Activated gamma-delta T cell treated with Interleukin-2 at 50 U/mL for 16 hours (primary cell): ENCODE results near the gene NPL.

Source experiments
- DNase-seq: peaks from one replicate; pipeline ENCODE4 v3.0.0-alpha.2; 2020

NPL gene

DNA sequence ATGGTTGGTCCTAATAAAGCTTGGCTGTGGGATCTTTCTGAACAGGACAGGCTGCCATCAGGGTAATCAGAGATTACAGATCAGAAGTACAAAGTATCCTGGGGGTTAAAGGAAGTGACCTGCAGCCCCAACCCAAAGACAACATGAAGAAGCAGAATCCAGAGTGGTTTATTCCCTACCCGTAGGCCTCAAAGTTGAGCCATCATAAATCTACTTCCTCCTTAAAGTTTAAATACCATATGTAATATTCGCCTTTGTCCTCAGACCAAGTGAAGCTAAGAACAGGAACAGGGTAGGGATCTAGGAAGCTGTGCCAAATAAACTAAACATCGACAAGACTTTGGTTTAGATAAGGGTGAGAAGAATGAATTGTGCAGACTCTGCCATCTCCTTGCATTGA, 33.6 kb downstream of the NPL start:
- DNase-seq, result no peak

DNA sequence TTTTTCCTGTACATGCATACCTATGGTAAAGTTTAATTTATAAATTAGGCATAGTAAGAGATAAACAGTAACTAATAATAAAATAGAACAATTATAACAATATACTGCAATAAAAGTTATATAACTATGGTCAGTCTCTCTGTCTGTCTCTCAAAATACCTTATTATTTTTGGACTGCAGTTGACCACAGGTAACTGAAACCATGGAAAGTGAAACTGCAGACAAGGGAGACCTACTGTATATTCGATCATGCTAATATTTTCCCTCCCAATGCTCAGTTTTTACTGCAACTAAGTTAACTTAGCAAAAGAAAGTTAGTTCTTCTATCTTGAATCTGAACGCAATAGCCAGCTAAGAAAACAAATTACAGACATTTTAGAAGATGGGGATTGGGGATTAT, 37.3 kb downstream of the NPL start:
- no peak for DNase-seq

- DNase-seq, result no peak
Measured at GRCh38 chr1:182829285-182829932, 39.8 kb downstream of the NPL start.

GRCh38 chr1:182833271-182833670, 43.7 kb downstream of the NPL start:
- no peak for DNase-seq

DNA sequence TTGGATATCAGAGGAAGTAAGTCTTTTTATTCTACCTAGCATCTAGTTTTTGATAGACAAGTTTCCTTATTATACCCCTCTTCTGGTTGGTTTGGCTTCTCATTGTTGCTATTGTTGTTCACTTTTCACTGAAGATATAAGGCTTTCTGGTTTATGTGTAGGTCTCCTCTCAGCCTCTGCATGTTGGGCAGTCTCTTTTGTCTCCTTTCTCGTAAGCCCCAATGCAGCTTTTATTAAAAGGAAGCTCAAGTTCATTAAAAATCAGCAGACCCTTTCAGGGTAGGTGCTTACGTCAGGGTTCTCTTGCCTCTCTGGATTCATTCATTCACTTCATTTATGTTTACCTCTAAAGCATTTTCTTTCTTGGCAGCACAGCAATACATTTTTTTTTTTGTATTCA, 44.8 kb downstream of the NPL start:
- DNase-seq, result no peak

DNA sequence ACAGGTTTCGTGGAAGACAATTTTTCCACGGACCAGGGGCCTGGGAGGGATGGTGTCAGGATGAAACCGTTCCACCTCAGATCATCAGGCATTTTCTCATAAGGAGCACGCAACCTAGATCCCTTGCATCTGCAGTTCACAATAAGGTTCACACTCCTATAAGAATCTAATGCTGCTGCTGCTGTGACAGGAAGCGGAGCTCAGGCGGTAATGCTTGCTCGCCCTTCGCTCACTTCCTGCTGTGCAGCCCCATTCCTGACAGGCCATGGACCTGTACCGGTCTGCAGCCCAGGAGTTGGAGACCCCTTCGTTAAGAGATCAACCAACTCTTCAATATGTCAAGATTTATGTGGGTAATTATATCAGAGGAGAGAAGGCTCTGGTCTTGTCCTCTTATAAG, 46.2 kb downstream of the NPL start:
- no peak for DNase-seq

- peak; percentile 96 for DNase-seq
Measured at GRCh38 chr1:182839209-182840066, 49.9 kb downstream of the NPL start, which contains the start of gene DHX9. Gene DHX9 (plus strand): TSS chr1:182839347. CDS start chr1:182842567, 3,220 bp downstream.

GRCh38 chr1:182841368-182841988, 51.9 kb downstream of the NPL start:
- DNase-seq, result no peak

DNA sequence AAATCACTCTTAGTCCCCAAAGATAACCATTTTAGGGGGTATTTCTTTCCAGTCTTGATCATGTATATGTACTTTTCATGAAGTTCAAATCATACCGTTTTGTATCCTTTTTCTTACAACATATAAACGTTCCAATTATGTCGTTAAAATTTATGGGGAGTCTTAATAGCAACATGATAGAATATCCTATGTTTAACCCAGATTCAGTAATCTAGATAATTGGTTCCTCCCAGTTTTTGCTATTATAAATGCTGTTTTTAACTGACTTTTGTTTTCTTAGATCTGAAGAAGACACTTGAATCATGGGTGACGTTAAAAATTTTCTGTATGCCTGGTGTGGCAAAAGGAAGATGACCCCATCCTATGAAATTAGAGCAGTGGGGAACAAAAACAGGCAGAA, 52.7 kb downstream of the NPL start:
- DNase-seq, result no peak

- no peak for DNase-seq
Measured at GRCh38 chr1:182845379-182845778, 55.8 kb downstream of the NPL start.

GRCh38 chr1:182845894-182846293, 56.3 kb downstream of the NPL start:
- no peak for DNase-seq

GRCh38 chr1:182847105-182847504, 57.5 kb downstream of the NPL start:
- DNase-seq, result no peak

GRCh38 chr1:182848736-182849135, 59.2 kb downstream of the NPL start:
- no peak for DNase-seq

DNA sequence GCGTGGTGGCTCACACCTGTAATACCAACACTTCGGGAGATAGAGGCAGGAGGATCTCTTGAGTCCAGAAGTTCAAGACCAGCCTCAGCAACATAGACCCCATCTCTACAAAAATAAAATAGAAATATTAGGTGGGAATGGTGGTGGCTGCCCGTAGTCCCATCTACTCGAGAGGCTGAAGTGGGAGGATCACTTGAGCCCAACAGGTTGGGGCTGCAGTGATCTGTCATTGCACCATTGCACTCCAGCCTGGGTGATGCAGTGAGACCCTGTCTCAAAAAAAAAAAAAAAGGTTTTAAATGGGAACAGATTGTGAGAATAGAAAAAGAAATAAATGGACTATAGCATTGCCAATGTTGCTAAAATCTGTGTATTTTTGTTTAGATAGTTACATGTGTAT, 60.7 kb downstream of the NPL start:
- no peak for DNase-seq

GRCh38 chr1:182851825-182852224, 62.3 kb downstream of the NPL start:
- DNase-seq, result no peak

DNA sequence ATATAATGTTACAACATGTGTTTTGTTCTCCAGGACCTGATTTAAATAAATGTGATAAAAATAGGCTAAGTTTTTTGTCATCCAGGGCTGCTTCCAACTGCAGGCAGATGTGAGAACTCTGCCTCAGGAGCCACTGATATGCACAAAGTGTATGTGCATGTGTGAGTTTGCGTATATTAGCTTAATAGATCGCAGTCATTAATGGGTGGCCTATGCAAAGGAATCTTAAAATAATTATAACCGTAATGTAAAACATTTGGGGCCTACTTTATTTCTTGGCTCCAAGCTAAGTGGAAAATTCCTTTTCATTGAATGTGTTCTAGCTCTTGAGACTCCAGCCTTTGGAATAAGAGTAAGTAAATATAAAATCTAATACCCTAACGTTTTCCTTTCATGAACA, 66.3 kb downstream of the NPL start:
- DNase-seq, result no peak

DNA sequence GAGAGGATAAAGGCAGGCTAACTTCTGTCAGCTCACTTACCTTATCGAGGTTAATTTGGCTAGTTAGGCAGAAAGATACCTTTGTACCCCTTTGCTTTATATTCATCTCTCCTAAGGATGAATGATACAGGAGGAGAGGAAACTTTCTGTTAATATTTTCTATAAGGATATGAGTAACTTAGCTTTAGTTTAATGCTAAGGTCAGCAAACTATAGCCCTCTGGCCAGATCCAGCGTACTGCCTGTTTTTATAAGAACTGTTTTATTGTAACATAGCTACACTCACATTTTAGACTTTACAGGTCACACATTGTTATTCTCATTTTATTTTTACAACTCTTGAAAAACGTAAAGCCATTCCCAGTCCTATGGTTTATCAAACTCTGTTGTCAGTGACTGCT, 67.6 kb downstream of the NPL start:
- no peak for DNase-seq

GRCh38 chr1:182860658-182861057, 71.1 kb downstream of the NPL start:
- no peak for DNase-seq

- DNase-seq, result no peak
Measured at GRCh38 chr1:182861994-182862393, 72.4 kb downstream of the NPL start.

DNA sequence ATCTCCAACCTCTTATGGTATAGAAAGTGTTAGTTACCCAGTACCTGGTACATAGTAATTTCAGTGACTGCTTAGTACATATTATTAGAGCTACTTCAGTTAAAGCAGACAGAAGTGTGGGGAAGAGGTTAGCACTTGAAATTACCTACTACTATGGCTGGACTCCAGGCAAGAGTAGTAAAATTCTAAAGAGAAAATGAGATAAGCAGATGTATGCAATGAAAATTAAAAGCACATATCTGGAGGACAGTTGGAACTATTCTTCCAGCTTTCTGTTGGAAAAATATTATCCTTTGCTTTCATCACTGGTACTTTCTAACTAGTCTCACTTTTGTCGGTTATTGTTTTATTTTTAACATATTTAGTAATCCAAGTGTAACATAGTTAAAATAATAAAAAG, 73.3 kb downstream of the NPL start:
- no peak for DNase-seq

DNA sequence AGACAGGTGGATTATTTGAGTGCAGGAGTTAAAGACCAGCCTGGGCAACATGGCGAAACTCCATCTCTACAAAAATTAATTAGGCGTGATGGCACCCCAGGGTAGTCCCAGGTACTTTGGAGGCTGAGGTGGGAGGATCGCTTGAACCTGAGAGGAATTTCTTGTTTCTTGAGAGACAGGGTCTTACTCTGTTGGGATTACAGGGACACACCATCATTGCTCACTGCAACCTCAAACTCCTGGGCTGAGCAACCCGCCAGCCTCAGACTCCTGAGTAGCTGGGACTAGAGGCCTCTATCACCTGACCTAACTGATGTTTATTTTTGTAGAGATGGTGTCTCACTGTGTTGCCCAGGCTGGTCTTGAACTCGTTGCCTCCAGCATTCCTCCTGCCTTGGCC, 74.4 kb downstream of the NPL start:
- no peak for DNase-seq

DNA sequence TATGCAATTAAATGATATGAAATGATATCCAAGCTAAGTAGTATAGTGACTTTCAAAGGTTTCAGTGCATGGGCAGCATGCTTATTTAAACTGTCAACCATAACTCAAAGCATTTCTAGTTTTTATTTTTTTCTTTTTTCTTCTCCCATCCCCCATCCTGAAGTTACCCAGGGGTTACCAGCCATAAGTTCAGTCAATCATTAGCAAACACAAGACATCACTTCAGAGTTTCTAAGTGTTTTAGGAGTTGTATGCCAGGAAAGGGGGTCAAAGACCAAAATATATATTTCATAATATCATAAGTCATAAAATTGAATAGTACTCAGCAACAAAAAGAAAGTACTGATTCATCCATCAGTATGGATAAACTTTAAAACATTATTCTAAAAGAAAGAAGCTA, 78.3 kb downstream of the NPL start:
- no peak for DNase-seq

- no peak for DNase-seq
Measured at GRCh38 chr1:182869241-182869666, 79.7 kb downstream of the NPL start.

GRCh38 chr1:182872881-182873280, 83.3 kb downstream of the NPL start:
- DNase-seq, result no peak
